NOMO-1 treated with dmso at 0.1 percent for 144 hours (cell line): ENCODE results near the gene SPRED1.

Experiments
- DNase-seq: peaks from one replicate; lab custom pipeline; 2025; ENCODE audit not compliant: unreplicated experiment; lab: John Stamatoyannopoulos, UW

SPRED1 gene

GRCh38 chr15:38252481-38253350 lies at the start of gene SPRED1:
Gene SPRED1, plus strand, starts transcription at chr15:38252836. Its CDS starts 350 bp downstream, at chr15:38253186.
- no peak for DNase-seq

GRCh38 chr15:38205526-38206272 lies 46.9 kb upstream of the SPRED1 start:
- no peak for DNase-seq

- no peak for DNase-seq
Measured at GRCh38 chr15:38207621-38208020, 45.0 kb upstream of the SPRED1 start.

GRCh38 chr15:38208206-38208605 lies 44.4 kb upstream of the SPRED1 start:
- DNase-seq: no peak

- DNase-seq: no peak
Measured at GRCh38 chr15:38208779-38209178, 43.9 kb upstream of the SPRED1 start.

GRCh38 chr15:38211249-38211648 lies 41.4 kb upstream of the SPRED1 start:
- DNase-seq: no peak

- no peak for DNase-seq
Measured at GRCh38 chr15:38211811-38212210, 40.8 kb upstream of the SPRED1 start.

- DNase-seq: no peak
Measured at GRCh38 chr15:38212729-38213351, 39.8 kb upstream of the SPRED1 start.

GRCh38 chr15:38213356-38213755 lies 39.3 kb upstream of the SPRED1 start:
- no peak for DNase-seq

GRCh38 chr15:38215707-38216106 lies 36.9 kb upstream of the SPRED1 start:
- DNase-seq: no peak

- DNase-seq: no peak
Measured at GRCh38 chr15:38216763-38217162, 35.9 kb upstream of the SPRED1 start.

- DNase-seq: no peak
Measured at GRCh38 chr15:38217191-38217595, 35.4 kb upstream of the SPRED1 start.

- no peak for DNase-seq
Measured at GRCh38 chr15:38217788-38218609, 34.6 kb upstream of the SPRED1 start.

- no peak for DNase-seq
Measured at GRCh38 chr15:38220606-38221273, 31.9 kb upstream of the SPRED1 start.

GRCh38 chr15:38224486-38224885 lies 28.1 kb upstream of the SPRED1 start:
- DNase-seq: no peak

- no peak for DNase-seq
Measured at GRCh38 chr15:38225381-38225780, 27.3 kb upstream of the SPRED1 start.

- DNase-seq: no peak
Measured at GRCh38 chr15:38226608-38227266, 25.9 kb upstream of the SPRED1 start.

GRCh38 chr15:38227941-38228340 lies 24.7 kb upstream of the SPRED1 start:
- DNase-seq: no peak

GRCh38 chr15:38228618-38229017 lies 24.0 kb upstream of the SPRED1 start:
- DNase-seq: no peak
